Medulla oblongata (tissue), 1 donor: ENCODE measurements around the gene ZFP1.

Experiments
- DNase-seq: peaks from one replicate; pipeline ENCODE4 v3.0.0-alpha.2; 2015; ENCODE audit errors: extremely low spot score

ZFP1 gene

DNA sequence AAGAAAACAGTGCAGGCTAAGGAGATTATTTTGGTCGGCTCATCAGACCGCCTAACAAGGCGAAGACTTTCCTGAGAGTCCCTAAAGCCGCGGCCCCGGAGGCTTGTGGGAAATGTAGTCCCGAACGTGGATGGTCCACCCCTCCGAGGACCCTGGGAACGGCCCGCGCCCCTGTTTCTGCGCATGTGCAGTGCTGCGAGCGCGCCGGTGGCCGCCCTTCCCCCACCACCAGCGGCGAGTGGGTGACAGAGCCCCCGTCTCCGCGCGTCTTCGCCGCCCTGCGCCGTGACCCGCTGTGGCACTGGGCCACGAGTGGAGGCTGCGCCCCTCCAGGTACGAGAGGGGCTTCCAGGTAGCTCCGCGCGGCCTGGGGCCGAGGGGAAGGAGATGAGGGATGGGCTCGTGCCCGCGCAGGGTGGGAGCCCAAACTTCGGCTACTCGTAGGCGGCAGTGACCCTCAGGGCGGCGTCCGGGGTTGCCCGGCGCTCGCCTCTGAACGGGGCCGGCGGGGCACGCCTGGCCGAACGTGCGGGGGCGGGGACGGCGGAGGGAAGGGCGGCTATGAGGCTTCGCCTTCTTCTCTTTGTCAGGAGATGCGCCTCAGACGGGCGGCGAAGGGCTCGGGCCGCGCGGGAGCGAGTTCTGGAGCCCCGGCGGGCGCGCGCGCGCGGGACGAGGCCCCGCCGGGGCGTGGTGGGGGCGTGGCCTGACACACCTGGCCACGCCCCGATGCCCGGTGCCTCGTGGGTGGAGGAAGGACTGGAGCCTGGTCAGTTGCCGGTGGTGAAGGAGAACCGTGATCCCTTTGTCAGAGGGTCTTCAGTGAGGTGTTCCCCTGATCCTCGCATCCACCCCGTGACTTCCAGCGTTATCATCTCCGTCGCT lies at the start of gene ZFP1:
TSS of gene ZFP1 (plus strand) at position 214 of the 885 bp plus-strand sequence. CDS start 4,428 bp downstream, outside the sequence.
- DNase-seq = peak; percentile 97

DNA sequence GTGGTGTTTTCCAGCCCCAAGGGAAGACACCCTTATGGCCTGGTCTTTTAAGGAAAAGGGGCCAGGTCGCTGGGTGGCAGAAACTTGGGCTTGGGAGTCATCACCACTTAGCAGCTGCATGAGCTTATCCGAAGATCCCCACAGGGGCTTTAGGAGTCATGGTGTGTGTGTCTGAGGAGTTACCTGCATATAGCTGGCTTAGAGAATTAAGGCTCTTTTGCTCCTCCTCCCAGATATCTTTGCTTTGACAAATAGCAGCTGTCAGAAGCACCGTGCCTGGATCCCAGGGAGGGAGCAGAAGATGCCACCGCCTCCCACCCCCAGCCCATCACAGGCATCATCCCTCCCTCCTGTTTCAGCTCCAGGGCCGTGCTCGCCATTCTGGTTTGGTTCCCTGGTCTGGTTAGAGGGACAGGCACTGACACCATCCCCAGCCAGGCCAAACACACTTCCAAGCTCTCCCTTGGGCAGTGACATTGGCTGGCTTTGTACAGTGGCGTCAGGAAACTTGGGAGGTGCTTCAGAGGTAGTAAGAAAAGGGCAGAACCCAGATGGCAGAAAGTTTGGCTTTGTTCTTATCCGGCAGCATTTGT lies 49.2 kb upstream of the ZFP1 start:
- no peak for DNase-seq

DNA sequence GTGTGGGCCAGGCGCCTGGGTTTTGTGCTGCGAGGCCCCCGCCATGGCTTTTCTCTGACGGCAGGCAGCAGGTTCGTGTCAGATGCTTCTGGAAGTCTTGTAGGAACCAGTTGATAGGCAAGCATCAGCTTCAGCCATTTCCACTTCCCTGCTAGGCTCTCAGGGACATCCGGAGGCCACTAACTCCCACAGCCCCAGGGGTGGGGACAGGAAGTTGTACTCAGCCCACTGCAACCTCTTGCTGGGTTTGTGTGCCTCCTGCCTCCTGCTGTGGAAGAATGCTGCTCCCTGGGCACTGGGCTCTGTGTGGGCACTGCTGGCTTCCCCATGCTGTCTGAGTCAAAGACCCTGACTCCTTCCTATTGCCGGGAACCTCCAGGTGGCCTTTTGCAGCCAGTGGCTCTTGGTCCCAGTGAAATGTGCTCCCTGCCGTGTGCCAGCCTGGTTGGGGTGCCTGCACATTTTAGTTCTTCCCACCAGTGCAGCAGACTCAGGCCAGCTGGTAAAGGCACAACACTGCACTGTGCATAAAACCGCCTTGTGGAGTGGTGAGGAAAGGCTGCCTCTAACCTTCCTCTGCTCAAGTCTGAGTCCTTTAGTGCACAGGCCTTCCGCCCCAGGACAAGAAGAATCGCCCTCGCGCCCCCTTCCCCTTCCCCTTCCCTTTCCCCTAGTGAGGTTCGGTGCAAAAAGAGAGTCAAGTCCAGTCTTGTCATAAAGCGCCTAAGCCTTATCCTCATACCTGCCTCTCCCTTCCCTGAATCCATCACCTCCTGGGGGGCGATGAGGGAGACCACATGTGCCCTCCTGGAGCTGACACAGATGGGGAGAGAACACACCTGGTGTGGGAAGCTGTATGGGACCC lies 48.4 kb upstream of the ZFP1 start:
- DNase-seq = no peak

DNA sequence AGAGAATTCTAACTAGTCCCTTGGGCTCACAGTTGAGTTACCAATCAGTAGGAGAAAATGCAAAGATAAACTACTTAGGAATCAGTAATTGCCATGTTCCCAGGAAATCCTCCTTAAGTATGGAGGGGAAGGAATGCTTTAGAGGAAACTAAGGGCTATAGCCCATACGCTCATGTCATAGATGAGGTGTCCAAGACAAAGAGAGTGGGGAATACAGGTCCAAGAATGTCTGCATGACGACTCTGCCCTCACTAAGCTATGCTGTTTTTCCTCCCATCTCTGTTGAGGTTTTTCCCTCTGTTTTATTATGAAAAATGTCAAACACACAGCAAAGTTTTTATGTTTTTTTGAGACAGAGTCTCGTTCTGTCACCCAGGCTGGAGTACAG lies 47.7 kb upstream of the ZFP1 start:
- no peak for DNase-seq

DNA sequence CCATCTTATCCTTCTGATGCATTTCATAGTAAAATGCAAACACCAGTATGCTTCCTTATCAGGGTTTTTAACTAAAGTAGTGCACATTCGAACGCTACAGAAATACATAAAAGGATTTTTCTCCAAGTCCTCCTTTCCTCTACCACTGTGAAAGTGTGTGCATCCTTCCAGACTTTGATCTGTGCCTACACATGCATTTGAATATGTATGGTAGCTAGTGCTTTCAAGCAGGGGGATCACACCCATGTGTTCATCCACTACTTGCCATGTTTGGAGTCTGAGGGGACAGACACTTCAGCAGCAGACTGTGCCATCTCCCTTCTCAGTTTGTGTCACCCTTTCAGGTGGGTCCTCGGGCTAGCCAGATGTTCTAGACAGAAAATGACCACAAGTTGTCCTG lies 46.7 kb upstream of the ZFP1 start:
- DNase-seq = no peak

DNA sequence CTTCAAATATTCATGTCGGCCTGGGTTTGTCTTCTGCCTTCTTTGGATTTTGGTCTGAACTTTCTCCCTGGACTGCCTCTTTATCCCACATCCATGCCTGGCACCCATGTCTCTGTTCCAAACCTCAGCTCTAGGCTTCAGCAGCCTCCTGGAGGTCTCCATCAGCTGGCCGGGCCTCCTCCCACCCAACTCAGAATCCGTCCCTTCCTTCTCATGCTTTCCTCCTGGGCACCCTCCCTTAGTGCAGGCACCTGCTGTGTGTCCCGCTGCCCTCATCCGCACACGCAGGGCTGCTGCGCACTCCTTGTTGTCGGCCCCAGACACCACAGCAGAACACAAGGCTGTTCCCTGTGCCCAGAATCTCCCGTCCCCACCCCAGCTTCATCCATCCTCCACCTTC lies 45.7 kb upstream of the ZFP1 start:
- DNase-seq = no peak

DNA sequence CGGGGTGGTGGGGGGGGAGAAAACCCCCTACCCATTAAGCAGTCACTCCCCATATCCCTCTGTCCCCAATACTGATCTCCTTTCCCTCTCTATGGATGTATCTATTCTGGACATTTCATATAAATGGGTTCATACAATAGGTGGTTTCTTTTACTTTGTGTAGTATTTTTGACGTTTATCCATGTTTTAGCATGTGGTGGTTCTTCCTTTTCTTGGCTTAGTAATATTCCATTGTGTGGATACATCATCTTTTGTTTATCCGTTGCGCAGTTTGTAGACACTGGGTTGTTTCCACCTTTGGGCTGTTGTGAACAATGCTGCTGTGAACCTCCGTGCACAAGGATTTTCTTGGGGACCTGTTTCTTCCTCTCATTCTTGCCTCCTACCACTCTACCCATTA lies 44.3 kb upstream of the ZFP1 start:
- DNase-seq = no peak

DNA sequence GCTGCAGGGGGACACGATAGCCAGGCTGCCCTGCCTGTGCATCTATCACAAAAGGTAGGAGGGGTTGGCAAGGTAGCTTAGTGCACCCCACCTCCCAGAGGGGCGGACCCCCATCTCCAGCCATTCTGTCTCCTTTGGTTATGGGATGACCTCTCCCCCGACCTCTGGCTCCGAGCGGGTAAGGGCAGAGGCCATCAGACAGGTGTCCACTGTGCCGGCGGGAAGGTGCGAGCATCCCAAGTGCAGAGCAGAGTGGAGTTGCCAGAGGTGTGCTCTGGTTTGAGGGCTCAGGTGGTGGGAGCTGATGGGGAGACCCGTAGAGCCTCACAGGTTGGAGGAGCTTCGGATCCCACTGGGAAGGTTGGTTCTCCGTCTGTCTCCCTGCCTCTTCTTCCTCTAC lies 43.5 kb upstream of the ZFP1 start:
- DNase-seq = no peak

DNA sequence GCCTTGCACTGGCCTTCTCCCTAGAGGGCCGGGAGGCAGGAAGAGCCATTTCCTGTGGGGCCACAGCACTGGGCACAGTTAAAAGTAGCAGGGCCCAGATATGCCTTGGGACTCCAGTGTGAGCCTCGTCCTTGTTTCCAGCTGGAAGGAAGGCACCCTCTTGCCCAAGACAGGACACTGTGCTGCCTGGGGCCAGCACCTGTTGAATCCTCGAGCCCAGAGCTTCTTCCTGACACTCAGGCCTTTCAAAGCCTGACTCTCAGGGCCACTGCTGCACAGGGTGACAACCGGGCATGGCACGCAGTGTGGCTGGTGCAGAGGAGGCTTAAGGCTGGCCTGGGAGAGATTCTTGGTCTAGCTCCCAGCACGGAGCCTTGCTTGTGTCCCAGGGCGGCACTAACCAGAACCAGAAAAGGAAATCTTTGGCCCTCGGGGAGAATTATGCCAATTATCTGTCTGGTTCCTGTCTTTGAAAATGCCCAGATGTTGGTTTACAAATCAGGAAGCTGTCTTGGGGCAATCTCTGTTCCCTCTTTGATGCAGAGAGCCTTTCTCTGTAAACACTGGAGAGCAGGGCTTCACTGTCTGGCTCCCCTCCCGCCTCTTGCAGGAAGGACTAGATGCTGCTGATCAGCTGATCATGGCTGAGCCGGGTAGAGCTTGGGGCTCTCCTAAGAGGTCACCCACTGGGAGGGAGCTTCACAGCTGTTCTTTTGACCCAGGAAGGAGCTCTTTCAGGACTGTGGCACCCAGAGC lies 42.8 kb upstream of the ZFP1 start:
- peak; percentile 90 for DNase-seq

DNA sequence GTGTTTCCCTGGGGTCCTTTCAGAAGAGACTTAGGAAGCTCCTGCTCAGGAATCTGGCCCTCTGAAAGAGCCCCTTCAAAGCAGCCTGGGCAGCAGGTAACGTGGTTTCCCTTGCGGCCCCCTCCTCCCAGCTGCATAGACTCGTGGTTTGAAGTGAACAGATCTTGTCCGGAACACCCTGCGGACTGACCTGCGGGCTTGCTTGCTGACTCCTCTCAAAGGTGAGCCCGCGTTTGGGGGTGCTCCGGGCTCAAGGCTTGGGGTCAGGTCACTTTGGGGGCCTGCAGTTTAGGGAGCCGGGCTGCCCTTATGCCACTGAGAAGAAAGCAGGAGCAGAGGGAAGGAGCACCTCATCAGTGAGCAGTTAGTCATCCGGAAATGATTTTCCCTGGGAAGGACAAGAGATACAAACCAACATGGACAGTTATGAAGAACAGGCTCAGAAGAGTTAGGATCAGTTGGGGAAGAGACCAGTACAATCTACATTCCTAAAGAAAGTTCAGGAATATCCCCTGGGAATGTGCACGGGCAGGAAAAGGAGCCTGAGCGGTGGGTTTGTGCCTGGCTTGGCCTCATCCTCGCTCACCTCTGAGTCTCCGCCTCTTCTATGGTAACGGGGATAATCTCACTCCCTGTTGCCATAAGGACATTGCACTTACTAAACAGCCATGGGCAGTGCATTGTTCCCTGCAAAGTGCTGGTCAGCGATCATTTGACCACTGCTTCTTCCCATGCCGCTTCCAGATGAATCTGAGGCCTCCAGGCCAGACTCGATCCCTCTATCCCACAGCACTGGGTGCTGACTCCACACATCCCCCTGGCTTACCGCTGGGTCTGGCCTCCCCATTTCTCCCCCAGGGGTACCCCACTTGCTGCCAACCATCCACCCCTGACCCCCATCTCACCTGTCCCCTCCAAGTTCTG lies 41.7 kb upstream of the ZFP1 start:
- DNase-seq = no peak

DNA sequence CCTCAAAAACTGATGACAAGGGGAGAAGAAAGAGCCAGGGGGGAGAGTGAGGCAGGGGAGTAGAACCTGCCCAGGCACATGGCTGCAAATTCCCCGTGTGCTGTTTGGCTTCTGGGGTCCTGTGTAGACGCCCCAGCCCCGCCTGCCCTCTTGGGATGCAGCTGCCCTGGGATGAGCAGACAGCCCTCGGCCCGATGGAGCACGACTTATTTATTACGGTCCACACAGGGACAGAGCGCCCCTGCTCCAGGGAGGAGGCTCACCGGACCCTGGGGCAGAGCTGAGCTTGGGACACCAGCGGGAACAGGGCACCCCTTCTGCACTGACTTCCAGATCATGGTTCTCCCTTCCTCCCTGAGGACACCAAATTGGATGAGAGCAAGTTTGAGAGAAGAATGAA lies 40.8 kb upstream of the ZFP1 start:
- no peak for DNase-seq

DNA sequence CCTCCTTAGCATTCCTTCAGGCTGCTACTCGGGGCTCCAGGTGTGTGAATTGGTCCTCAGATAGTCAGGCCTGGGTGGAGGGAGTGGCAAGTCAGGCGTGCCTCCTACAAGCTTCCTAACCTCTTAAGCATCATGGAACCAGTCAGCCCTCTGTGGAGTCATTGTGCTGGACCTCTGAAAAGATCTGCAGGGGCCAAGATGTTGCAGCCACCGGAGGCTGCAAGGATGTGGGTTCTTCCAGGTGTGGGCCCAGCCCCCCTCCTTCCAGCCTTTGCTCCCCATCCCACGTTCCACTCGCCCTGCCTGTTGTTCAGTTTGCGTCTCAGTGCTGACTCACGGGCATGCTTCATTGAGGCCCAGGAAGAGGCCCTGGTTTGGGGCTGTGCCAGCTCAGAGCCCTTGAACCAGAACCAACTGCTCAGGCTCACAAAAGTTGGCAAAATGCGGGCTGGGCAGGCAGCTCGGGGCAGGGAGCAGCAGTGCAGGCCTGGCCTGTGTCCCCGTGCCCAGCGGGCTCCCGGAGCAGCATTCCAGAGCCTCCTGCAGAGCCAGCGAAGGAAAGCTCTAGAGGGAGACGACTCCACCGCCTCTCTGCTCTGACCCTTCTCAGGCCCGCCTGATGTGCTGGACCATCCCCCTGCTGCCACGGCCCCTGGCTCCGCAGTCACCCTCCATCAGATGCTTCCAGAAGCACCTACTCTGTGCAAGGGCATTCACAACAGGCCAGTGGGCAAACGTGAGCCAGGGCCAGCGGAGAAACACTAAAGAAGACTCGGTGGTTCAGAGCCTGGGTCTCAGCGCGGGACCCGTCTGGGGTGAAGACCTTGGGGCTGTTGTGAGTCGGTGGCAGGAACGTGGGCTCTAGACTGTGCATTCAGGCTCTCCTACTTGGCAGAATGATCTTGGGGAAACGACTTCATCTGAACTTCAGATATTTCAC lies 39.3 kb upstream of the ZFP1 start:
- DNase-seq = peak; percentile 88

DNA sequence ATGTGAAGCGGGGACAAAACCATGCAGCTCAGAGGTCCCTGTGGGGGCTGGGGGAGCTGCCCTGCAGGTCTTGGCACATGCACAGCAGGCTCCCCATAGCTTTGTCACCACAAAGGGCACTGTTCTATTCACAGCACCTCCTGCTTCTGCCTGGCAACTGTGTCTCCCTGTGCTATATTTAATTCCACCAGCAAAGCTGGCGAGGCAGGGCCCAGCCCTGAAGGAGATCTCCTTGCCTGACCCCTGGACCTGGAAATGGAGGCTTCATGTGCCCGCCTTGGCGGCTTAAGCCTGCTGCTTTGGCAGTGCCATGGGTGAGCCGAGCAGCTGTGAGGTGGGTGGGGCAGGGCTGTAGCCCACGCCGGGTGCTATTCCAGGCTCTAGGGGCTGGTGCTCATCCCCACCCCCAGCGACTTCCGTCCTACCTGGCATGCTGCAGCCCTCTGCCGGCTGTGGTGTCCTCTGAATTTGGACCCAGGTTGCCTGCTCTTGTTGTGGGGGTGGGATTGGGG lies 38.5 kb upstream of the ZFP1 start:
- DNase-seq = no peak

DNA sequence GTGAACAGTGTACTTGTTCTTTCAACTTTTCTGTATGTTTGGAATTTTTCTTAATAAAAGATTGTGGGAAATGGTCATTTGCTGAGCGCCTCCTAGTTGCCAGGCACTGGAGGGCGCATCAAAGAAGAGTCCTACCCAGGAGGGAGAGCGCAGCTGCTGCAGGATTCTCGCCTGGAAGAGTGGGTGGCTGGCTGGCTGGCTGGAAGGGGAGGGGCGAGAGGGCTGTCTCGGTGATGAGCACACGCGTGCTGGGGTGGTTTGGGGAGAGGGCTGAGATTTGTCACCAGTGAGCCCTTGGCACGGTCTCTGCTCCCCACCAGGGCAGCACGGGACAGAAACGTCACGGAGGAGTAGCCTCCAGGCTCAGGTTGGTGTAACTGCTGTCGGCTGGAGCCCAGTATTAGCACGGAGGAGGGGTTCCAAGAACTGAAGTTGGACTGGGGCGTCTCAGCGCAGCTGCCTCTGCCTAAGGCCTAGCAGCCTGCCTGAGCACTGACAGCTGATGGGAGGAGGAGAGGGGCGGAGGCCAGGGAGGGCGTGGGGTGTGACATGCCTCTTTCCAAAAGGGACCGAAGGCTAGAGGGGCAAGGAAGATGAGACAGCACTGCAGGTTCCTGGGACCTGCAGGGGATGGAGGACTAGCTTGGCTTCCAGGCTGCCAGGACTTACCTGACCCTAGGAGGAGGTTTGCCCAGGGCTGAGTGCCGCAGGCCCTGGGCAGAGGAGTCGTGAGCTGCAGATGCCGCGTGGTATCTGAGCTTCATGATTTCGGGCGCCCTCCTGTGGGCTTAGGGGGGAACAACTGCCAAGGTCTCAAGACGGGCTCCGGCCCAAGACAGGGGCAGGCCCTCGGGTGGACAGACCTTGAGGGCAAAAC lies 37.4 kb upstream of the ZFP1 start:
- DNase-seq = peak; percentile 98

DNA sequence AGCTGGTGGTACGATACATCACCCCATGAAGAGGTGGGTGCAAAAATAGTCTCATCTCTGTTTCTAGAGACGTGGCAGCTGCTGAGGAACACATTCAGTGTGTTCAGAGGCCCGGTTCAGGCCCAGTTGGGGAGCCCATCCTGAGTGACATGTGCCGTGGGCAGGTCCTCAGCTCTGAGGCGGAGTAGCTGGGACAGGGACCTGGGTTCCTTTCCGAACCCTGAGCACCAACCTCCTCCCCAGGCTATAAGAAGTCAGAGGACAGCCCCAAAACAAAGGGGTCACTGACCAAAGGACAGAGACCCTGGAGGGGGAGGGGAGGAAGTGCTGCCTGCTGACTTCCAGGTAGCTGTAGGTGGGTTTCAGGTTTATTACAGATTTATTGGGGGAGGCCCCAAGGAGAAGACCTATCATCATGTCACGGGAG lies 36.8 kb upstream of the ZFP1 start:
- DNase-seq = no peak

DNA sequence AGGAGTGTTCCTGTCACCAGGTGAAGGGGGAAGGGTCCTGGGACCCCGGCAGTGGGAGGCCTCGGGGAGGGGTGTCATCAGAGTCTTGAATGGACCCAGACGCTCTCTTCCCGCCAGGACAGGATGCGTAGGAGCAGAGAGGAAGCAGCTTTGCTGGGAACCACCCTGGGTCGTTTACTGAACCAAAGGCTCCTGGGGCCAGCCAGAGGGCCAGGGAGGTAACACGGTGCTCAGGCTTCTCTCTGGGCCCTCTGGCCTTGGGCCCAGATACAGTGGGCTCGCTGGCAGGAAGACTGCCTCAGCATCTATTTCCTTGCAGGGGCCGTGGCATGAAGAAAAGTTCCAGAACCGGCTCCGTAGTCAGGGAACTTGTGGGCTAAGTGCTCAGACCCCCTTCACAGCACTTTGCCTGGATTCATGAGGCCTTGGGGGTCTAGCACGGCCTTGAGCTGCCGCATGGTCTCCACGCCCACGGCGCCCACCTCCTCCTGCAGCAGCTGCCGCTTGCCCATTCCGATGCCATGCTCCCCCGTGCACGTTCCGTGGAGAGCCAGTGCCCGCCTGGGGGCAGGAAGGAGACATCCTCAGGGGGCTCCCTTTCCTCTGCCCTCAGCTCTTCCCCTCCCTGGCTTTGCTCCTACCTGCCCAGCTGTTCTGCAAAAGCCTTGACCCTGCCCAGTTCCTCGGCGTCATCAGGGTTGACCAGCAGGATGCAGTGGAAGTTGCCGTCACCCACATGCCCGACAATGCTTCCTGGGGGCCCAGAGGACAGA lies 36.2 kb upstream of the ZFP1 start:
- no peak for DNase-seq

DNA sequence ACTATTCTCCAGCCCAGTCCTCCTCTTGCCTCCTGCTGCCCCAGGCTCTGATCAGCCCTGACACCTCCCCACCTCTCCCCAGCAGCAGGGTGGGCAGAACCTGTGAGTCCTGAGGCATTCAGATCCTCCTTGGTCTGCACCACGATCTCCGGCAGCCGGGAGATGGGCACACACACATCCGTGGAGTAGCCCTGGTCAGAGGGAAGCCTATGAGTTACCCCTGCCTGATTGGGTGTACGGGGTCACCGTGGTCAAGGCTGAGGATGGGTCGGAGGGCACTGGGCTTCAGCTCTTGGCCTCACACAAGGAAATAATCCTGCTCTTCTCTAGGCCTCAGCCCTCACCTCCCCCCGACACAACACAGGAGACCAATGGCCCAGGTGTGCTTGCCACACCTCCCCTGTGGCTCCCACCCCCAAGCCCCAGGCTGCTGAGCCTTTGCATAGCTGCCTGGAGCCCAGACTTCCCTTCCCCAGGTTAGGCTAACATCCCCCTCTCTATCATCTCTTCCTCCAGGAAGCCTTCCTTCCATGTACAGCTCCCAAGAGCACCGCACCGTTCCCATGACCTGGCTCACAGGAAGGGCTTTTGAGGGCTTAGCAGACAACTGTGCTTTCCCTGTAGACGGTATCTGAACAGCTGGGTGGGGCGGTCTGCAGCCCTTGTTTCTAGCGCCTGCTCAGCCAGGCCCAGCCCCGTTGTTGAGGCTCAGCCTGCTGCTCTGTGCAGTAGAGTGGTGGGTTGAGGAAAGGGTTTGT lies 35.4 kb upstream of the ZFP1 start:
- no peak for DNase-seq
